CD14-positive monocyte (primary cell): Measurements from ENCODE around the gene ZNHIT2. TPM values are rescaled to one million over a fixed set of nuclear protein-coding genes. Genes with fewer than 3 reads are reported as not detected.

Experiments
- DNase-seq, 3 donors: peaks; one replicate each; pipeline ENCODE4 v3.0.0-alpha.2; 2011 to 2022
- H2AFZ ChIP-seq: 2 replicates; pipeline ENCODE4 v1.6.0; 2012; ENCODE audit warnings: mild to moderate bottlenecking, low read depth, low read length, inconsistent platforms; ENCODE audit not compliant: insufficient read depth, poor library complexity, severe bottlenecking
- H3K27ac ChIP-seq, 2 donors: 1 replicate in 1 of 2; 2 replicates in 1 of 2; pipeline ENCODE4 v1.5.1; 2012 to 2013; ENCODE audit warnings: low read length in 2 of 2, control low read depth in 1 of 2, inconsistent platforms in 1 of 2, low read depth in 1 of 2, mild to moderate bottlenecking in 1 of 2
- H3K27me3 ChIP-seq, 2 donors: one replicate each; pipeline versions ENCODE4 v1.6.0 to v1.6.1; 2011 to 2013; ENCODE audit warnings: low read length in 2 of 2; ENCODE audit not compliant: control insufficient read depth in 2 of 2, insufficient read depth in 2 of 2
- H3K36me3 ChIP-seq, 2 donors: replicated peaks in 1 of 2; 1 replicate in 1 of 2; 2 replicates in 1 of 2; pipeline versions ENCODE4 v1.5.1 to v1.6.1; 2012 to 2013; ENCODE audit warnings: low read length in 2 of 2, control low read depth in 1 of 2, inconsistent platforms in 1 of 2, mild to moderate bottlenecking in 1 of 2; ENCODE audit not compliant: insufficient read depth in 2 of 2, control insufficient read depth in 1 of 2
- H3K4me1 ChIP-seq, 2 donors: 1 replicate in 1 of 2; 2 replicates in 1 of 2; pipeline versions ENCODE4 v1.5.1 to v1.6.1; 2012 to 2013; ENCODE audit warnings: low read length in 2 of 2, control low read depth in 1 of 2, inconsistent platforms in 1 of 2, mild to moderate bottlenecking in 1 of 2, moderate library complexity in 1 of 2; ENCODE audit not compliant: insufficient read depth in 2 of 2, control insufficient read depth in 1 of 2
- H3K4me2 ChIP-seq: replicated peaks from 2 replicates; pipeline ENCODE3; 2012; ENCODE audit warnings: low read length, moderate library complexity, mild to moderate bottlenecking; ENCODE audit not compliant: poor library complexity, severe bottlenecking; ENCODE audit errors: extremely low read depth
- H3K4me3 ChIP-seq, 3 experiments: fragments of 200-600 bp in 1 of 3; sonication (generic) in 1 of 3; replicated peaks in 1 of 3; 1 replicate in 2 of 3; 2 replicates in 1 of 3; pipeline ENCODE4 v1.5.1; 2011 to 2013; ENCODE audit warnings: low read length in 3 of 3, mild to moderate bottlenecking in 3 of 3, control low read depth in 2 of 3, low read depth in 2 of 3, inconsistent platforms in 1 of 3, moderate library complexity in 1 of 3
- H3K79me2 ChIP-seq: 2 replicates; pipeline ENCODE4 v1.6.0; 2012; ENCODE audit warnings: mild to moderate bottlenecking, control low read depth, inconsistent platforms, low read length, moderate library complexity; ENCODE audit not compliant: insufficient read depth
- H3K9ac ChIP-seq: 2 replicates; pipeline ENCODE4 v1.6.0; 2017; ENCODE audit warnings: low read length, mild to moderate bottlenecking; ENCODE audit not compliant: insufficient read depth, poor library complexity, severe bottlenecking
- H3K9me3 ChIP-seq, 2 donors: replicated peaks in 1 of 2; 1 replicate in 1 of 2; 2 replicates in 1 of 2; pipeline versions ENCODE4 v1.5.1 to v1.6.1; 2012 to 2013; ENCODE audit warnings: low read length in 2 of 2, control low read depth in 1 of 2; ENCODE audit not compliant: control insufficient read depth in 1 of 2, insufficient read depth in 1 of 2
- H4K20me1 ChIP-seq: 2 replicates; pipeline ENCODE4 v1.6.0; 2012; ENCODE audit warnings: mild to moderate bottlenecking, low read length, control low read depth, moderate library complexity; ENCODE audit not compliant: insufficient read depth
- H3K27ac Mint-ChIP-seq, 7 donors: one replicate each; pipeline ENCODE4 v1.8.0; 2020; ENCODE audit warnings: mild to moderate bottlenecking in 7 of 7, mixed read lengths in 7 of 7, moderate library complexity in 6 of 7, inconsistent platforms in 2 of 7
- H3K27me3 Mint-ChIP-seq, 3 donors: one replicate each; pipeline ENCODE4 v1.8.0; 2021 to 2022; ENCODE audit warnings: low read depth in 3 of 3, mild to moderate bottlenecking in 3 of 3, mixed read lengths in 3 of 3, moderate library complexity in 3 of 3, inconsistent platforms in 1 of 3
- H3K36me3 Mint-ChIP-seq, 2 donors: one replicate each; pipeline ENCODE4 v1.8.0; 2020; ENCODE audit warnings: mixed read lengths in 2 of 2, inconsistent platforms in 1 of 2, mild to moderate bottlenecking in 1 of 2
- H3K4me1 Mint-ChIP-seq: one replicate; pipeline ENCODE4 v1.8.0; 2020; ENCODE audit warnings: mild to moderate bottlenecking, mixed read lengths
- H3K4me3 Mint-ChIP-seq, 2 donors: one replicate each; pipeline ENCODE4 v1.8.0; 2020; ENCODE audit warnings: mild to moderate bottlenecking in 2 of 2, mixed read lengths in 2 of 2, moderate library complexity in 1 of 2
- H3K9me3 Mint-ChIP-seq, 7 donors: one replicate each; pipeline ENCODE4 v1.8.0; 2020 to 2022; ENCODE audit warnings: mixed read lengths in 7 of 7, mild to moderate bottlenecking in 6 of 7, moderate library complexity in 6 of 7, inconsistent platforms in 2 of 7
- WGBS: methylation state at CpG from one replicate; pipeline ENCODE4 v1.1.5; 2013; ENCODE audit warnings: missing lambda C conversion rate; ENCODE audit not compliant: insufficient coverage; 5-methylcytosine and 5-hydroxymethylcytosine counted together
- intact Hi-C, 2 donors: fragments of 100-400 bp; cut with micrococcal nuclease; formaldehyde crosslinking; loops; one replicate each; pipeline versions ENCODE4 v1.15.0 to v1.15.1; 2023
- polyA plus RNA-seq, 3 donors: library from polyadenylated mRNA; depleted of rRNA in 1 of 3; unstranded in 2 of 3; stranded (reverse) in 1 of 3; fragments of 300-500 nt in 2 of 3; fragments of >200 nt in 1 of 3; fragmentation: Illumina TruSeq in 2 of 3; gene quantifications; 1 replicate in 2 of 3; 2 replicates in 1 of 3; pipeline ENCODE4 v1.2.3, GENCODE V29; 2012 to 2021
- TF ChIP-seq, protein P1 (sequence below): fragments of 200-600 bp; IDR thresholded peaks from one replicate; pipeline ENCODE4 v1.8.0; 2022; ENCODE audit warnings: antibody characterized with exemption, mild to moderate bottlenecking

The ZNHIT2 gene
- polyA plus RNA-seq, 3 donors: 2.1 to 9.4 (median 5.8) TPM

- Histone ChIP-seq H3K27me3 (no peaks in the 10 kb centered on the region), H3K4me2 (peak within 1 kb of the TSS; percentile 89), H4K20me1 (peaks cover 14% of the 10 kb centered on the region), H2AFZ (peak within 1 kb of the TSS; percentile 92), H3K4me1 (peaks cover 18 to 34% of the 10 kb centered on the region in 2 donors), H3K9me3 (no peaks in the 10 kb centered on the region), H3K36me3 (peaks cover 53 to 62% of the 10 kb centered on the region in 2 donors), H3K9ac (peak within 1 kb of the TSS; percentile 98), H3K79me2 (peaks cover 58% of the 10 kb centered on the region), H3K27ac (peak within 1 kb of the TSS; percentile 87 to 99), H3K4me3 (peak within 1 kb of the TSS; percentile 72 to 93 (median 91))
- no peaks in the 10 kb centered on the region for H3K9me3 Mint-ChIP-seq
- under 1% methylated on average over 56 of the region's 64 CpGs for WGBS
- H3K27me3 Mint-ChIP-seq: no peaks in the 10 kb centered on the region
- peak within 1 kb of the TSS; percentile 99 to 100 (median 99) for H3K27ac Mint-ChIP-seq
- peaks cover 59 to 69% of the 10 kb centered on the region in 2 donors for H3K36me3 Mint-ChIP-seq
- peak within 1 kb of the TSS; percentile 96 to 98 for H3K4me3 Mint-ChIP-seq
- intact Hi-C loops: loop anchor here (2.0 to 5.0 kb wide), 2 partner anchors 37 to 205 kb away; partner anchors contain the start of genes CDCA5 (in 2 of the 2), ZFPL1 (in 2 of the 2) and ATG2A (in 1 of the 2)
- peaks cover 17% of the 10 kb centered on the region for H3K4me1 Mint-ChIP-seq
- DNase-seq: peak; percentile 98 to 99 (median 99)
- TF ChIP-seq, protein P1, sequence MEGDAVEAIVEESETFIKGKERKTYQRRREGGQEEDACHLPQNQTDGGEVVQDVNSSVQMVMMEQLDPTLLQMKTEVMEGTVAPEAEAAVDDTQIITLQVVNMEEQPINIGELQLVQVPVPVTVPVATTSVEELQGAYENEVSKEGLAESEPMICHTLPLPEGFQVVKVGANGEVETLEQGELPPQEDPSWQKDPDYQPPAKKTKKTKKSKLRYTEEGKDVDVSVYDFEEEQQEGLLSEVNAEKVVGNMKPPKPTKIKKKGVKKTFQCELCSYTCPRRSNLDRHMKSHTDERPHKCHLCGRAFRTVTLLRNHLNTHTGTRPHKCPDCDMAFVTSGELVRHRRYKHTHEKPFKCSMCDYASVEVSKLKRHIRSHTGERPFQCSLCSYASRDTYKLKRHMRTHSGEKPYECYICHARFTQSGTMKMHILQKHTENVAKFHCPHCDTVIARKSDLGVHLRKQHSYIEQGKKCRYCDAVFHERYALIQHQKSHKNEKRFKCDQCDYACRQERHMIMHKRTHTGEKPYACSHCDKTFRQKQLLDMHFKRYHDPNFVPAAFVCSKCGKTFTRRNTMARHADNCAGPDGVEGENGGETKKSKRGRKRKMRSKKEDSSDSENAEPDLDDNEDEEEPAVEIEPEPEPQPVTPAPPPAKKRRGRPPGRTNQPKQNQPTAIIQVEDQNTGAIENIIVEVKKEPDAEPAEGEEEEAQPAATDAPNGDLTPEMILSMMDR: no peak
These were observed 4.6 kb upstream of the ZNHIT2 start, which contains the start of the genes FAU and MRPL49 for GRCh38 chr11:65121865-65122696. Gene FAU (minus strand): TSS chr11:65122134. CDS start chr11:65121813, 321 bp downstream. Gene MRPL49 (plus strand): TSS chr11:65122321. CDS start chr11:65122347, 26 bp downstream.

DNA sequence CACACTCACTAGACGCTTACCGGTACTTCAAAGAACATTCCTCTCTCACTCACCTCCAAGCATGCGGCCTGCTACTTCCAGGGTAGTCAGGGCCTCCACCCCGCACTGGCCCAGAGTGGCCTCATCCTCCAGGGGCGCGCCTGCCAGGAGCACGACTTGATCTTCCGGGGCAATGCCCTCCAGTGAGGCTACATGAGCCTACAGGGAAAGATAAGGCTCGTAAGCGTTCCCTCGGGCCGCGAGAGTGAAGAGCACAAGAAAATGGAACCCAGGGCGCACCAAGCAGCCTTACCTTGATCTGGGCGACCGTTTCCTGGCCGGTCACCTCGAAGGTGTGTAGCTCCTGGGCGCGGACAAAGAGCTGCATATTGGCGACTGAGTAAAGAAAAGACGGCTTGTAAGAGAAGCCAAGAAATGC, 4.0 kb upstream of the ZNHIT2 start:
- Histone ChIP-seq H3K4me3 (peak overlapping the region; percentile 72 to 93 (median 91)), H3K4me1 (peaks cover 24 to 40% of the 10 kb centered on the region in 2 donors), H3K27me3 (no peaks in the 10 kb centered on the region), H3K36me3 (peaks cover 47 to 56% of the 10 kb centered on the region in 2 donors), H3K4me2 (peak overlapping the region; percentile 89), H4K20me1 (peaks cover 12% of the 10 kb centered on the region), H3K79me2 (peaks cover 64% of the 10 kb centered on the region), H3K9me3 (no peaks in the 10 kb centered on the region), H2AFZ (peak overlapping the region; percentile 92), H3K9ac (peak overlapping the region; percentile 98), H3K27ac (peak overlapping the region; percentile 87 to 99)
- peak overlapping the region; percentile 99 to 100 (median 99) for H3K27ac Mint-ChIP-seq
- peak overlapping the region; percentile 96 to 98 for H3K4me3 Mint-ChIP-seq
- no peaks in the 10 kb centered on the region for H3K27me3 Mint-ChIP-seq
- no peaks in the 10 kb centered on the region for H3K9me3 Mint-ChIP-seq
- peak in 2 of 3 donors; percentile 38 to 43 for DNase-seq
- H3K36me3 Mint-ChIP-seq: peaks cover 54 to 63% of the 10 kb centered on the region in 2 donors
- intact Hi-C loops: loop anchor here in 1 of 2 donors (5.0 kb wide), 1 partner anchor 204 kb away; the partner anchor contains the start of gene ATG2A
- WGBS: under 1% methylated on average over 22 of the region's 22 CpGs
- H3K4me1 Mint-ChIP-seq: peaks cover 21% of the 10 kb centered on the region
- TF ChIP-seq, protein P1: no peak
